Activated B cell treated with CpG ODN at 0.5 μM for 24 hours (primary cell): ENCODE results near the gene CCT3. TPM values are rescaled to one million over a fixed set of nuclear protein-coding genes. Genes with fewer than 3 reads are reported as not detected.

Experiments used
- ATAC-seq: fragments of 200-7000 bp; cut with Tn5 transposase; one replicate; pipeline ENCODE4 v1.10.0; 2021; ENCODE audit warnings: low read depth, mild to moderate bottlenecking, moderate library complexity
- CTCF ChIA-PET: fragments of 350-600 bp; sonication (Branson Sonifier 250); formaldehyde crosslinking; loops from one replicate; lab custom pipeline; 2021; ENCODE audit warnings: antibody characterized with exemption; lab: Charles Lee
- POLR2A ChIA-PET: fragments of 350-600 bp; sonication (Branson Sonifier 250); formaldehyde crosslinking; loops from one replicate; lab custom pipeline; 2021; ENCODE audit warnings: antibody characterized with exemption; lab: Charles Lee
- DNase-seq: peaks from one replicate; pipeline ENCODE4 v3.0.0; 2022
- H3K27ac Mint-ChIP-seq: one replicate; pipeline ENCODE4 v1.8.0; 2020; ENCODE audit warnings: mixed read lengths
- H3K27me3 Mint-ChIP-seq: one replicate; pipeline ENCODE4 v1.8.0; 2021; ENCODE audit warnings: mixed read lengths
- H3K36me3 Mint-ChIP-seq: one replicate; pipeline ENCODE4 v1.8.0; 2021; ENCODE audit warnings: low read depth, mixed read lengths
- H3K4me1 Mint-ChIP-seq: one replicate; pipeline ENCODE4 v1.8.0; 2021; ENCODE audit warnings: mixed read lengths
- H3K4me3 Mint-ChIP-seq: one replicate; pipeline ENCODE4 v1.8.0; 2020; ENCODE audit warnings: mild to moderate bottlenecking, mixed read lengths
- H3K9me3 Mint-ChIP-seq: one replicate; pipeline ENCODE4 v1.8.0; 2020; ENCODE audit warnings: mixed read lengths
- intact Hi-C: fragments of 100-400 bp; cut with micrococcal nuclease; formaldehyde crosslinking; loops from one replicate; pipeline ENCODE4 v1.15.1; 2024
- total RNA-seq: library from RNA; stranded (reverse); gene quantifications from 2 replicates; pipeline ENCODE4 v1.2.3, GENCODE V29; 2022
- TF ChIP-seq, protein P1 (sequence below): fragments of 200-600 bp; IDR thresholded peaks from one replicate; pipeline ENCODE4 v1.8.0; 2022; ENCODE audit warnings: antibody characterized with exemption, mild to moderate bottlenecking

Gene CCT3
- 255 and 260 TPM in 2 replicates for total RNA-seq

- no peaks in the 10 kb centered on the region for H3K9me3 Mint-ChIP-seq
- TF ChIP-seq, protein P1, sequence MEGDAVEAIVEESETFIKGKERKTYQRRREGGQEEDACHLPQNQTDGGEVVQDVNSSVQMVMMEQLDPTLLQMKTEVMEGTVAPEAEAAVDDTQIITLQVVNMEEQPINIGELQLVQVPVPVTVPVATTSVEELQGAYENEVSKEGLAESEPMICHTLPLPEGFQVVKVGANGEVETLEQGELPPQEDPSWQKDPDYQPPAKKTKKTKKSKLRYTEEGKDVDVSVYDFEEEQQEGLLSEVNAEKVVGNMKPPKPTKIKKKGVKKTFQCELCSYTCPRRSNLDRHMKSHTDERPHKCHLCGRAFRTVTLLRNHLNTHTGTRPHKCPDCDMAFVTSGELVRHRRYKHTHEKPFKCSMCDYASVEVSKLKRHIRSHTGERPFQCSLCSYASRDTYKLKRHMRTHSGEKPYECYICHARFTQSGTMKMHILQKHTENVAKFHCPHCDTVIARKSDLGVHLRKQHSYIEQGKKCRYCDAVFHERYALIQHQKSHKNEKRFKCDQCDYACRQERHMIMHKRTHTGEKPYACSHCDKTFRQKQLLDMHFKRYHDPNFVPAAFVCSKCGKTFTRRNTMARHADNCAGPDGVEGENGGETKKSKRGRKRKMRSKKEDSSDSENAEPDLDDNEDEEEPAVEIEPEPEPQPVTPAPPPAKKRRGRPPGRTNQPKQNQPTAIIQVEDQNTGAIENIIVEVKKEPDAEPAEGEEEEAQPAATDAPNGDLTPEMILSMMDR = no peak
- H3K4me3 Mint-ChIP-seq = peak within 1 kb of the TSS; percentile 97
- H3K27me3 Mint-ChIP-seq = no peaks in the 10 kb centered on the region
- DNase-seq (peak; percentile 99), ATAC-seq (peak; percentile 95)
- peaks cover 40% of the 10 kb centered on the region for H3K4me1 Mint-ChIP-seq
- intact Hi-C loops = loop anchor here (1.0 to 5.0 kb wide), 6 partner anchors 41 to 404 kb away; partner anchors contain the start of genes GLMP, KHDC4, LAMTOR2 and MEX3A
- peak within 1 kb of the TSS; percentile 97 for H3K27ac Mint-ChIP-seq
- ChIA-PET CTCF (interaction anchor here (1.6 kb wide), 1 partner anchor 19 kb away, joined by 4 read pairs; no protein-coding TSS in a partner anchor), POLR2A (interaction anchor here (0.5 to 1.2 kb wide), 5 partner anchors 56 to 429 kb away, joined by 3 to 5 read pairs (median 3); partner anchors contain the start of genes PRCC and SMG5)
- H3K36me3 Mint-ChIP-seq = peaks cover 46% of the 10 kb centered on the region
These were observed at the start of gene CCT3, which contains the start of gene TSACC for GRCh38 chr1:156338180-156338976. CCT3 (minus strand) TSS chr1:156338292; CDS start chr1:156338184, 108 bp downstream. TSACC (plus strand) TSS chr1:156338526; CDS start chr1:156339758, 1,232 bp downstream.

- ChIA-PET POLR2A (no interaction called here), CTCF (interaction anchor here (7.6 kb wide), 1 partner anchor 58 kb away, joined by 223 read pairs; no protein-coding TSS in a partner anchor)
- H3K27ac Mint-ChIP-seq = no peak overlapping the region
- intact Hi-C loops = loop anchor here (5.0 kb wide), 1 partner anchor 234 kb away; no protein-coding TSS in a partner anchor
- H3K4me1 Mint-ChIP-seq = peaks cover 5% of the 10 kb centered on the region
- DNase-seq = no peak
- H3K9me3 Mint-ChIP-seq = no peaks in the 10 kb centered on the region
- H3K4me3 Mint-ChIP-seq = no peak overlapping the region
- no peaks in the 10 kb centered on the region for H3K36me3 Mint-ChIP-seq
- peaks cover 38% of the 10 kb centered on the region for H3K27me3 Mint-ChIP-seq
- no peak for ATAC-seq
- TF ChIP-seq, protein P1 = no peak
These were observed 49.7 kb upstream of the CCT3 start for GRCh38 chr1:156387870-156388173.

- no peak overlapping the region for H3K4me3 Mint-ChIP-seq
- H3K36me3 Mint-ChIP-seq = no peaks in the 10 kb centered on the region
- no peak overlapping the region for H3K27ac Mint-ChIP-seq
- peaks cover 38% of the 10 kb centered on the region for H3K27me3 Mint-ChIP-seq
- TF ChIP-seq, protein P1 = no peak
- no peaks in the 10 kb centered on the region for H3K9me3 Mint-ChIP-seq
- DNase-seq (no peak), ATAC-seq (no peak)
- ChIA-PET POLR2A (interaction anchor here (1.6 kb wide), 1 partner anchor 70 kb away, joined by 10 read pairs; no protein-coding TSS in a partner anchor), CTCF (interaction anchor here (0.6 to 7.6 kb wide), 13 partner anchors 32 to 271 kb away, joined by 3 to 223 read pairs (median 13); no protein-coding TSS in a partner anchor)
- H3K4me1 Mint-ChIP-seq = peaks cover 5% of the 10 kb centered on the region
- intact Hi-C loops = loop anchor here (5.0 kb wide), 1 partner anchor 235 kb away; no protein-coding TSS in a partner anchor
These were observed 49.1 kb upstream of the CCT3 start for GRCh38 chr1:156386949-156387869.

GRCh38 chr1:156386134-156386901 lies 48.2 kb upstream of the CCT3 start:
- no peak for ATAC-seq
- CTCF ChIA-PET = interaction anchor here (0.6 to 7.6 kb wide), 54 partner anchors 8 to 473 kb away, joined by 3 to 223 read pairs (median 6); partner anchors contain the start of genes GPATCH4, HAPLN2, INSRR and NAXE

More at GRCh38 chr1:156386134-156386901, 48.2 kb upstream of the CCT3 start:
- H3K36me3 Mint-ChIP-seq = no peaks in the 10 kb centered on the region
- H3K4me3 Mint-ChIP-seq = no peak overlapping the region
- TF ChIP-seq, protein P1 = no peak
- H3K9me3 Mint-ChIP-seq = no peaks in the 10 kb centered on the region
- H3K27ac Mint-ChIP-seq = no peak overlapping the region
- intact Hi-C loops = loop anchor here (5.0 kb wide), 1 partner anchor 236 kb away; no protein-coding TSS in a partner anchor
- H3K27me3 Mint-ChIP-seq = peaks cover 38% of the 10 kb centered on the region
- POLR2A ChIA-PET = interaction anchor here (0.9 to 1.6 kb wide), 6 partner anchors 33 to 223 kb away, joined by 3 to 10 read pairs (median 7); no protein-coding TSS in a partner anchor
- peaks cover 5% of the 10 kb centered on the region for H3K4me1 Mint-ChIP-seq
- DNase-seq = no peak
